NCI-H146 treated with DMSO at 0.1 percent for 48 hours (cell line): ENCODE measurements around the gene GALP.
"Not testable (repeated sequence)": the region's sequence is repeated elsewhere in the genome, so short reads cannot be mapped to it uniquely, and the experiment has no call there.

Experiments
- DNase-seq: peaks from one replicate; lab custom pipeline; 2025; ENCODE audit not compliant: unreplicated experiment; lab: John Stamatoyannopoulos, UW

GALP gene

GRCh38 chr19:56147307-56147706 lies 28.5 kb upstream of the GALP start:
- no peak for DNase-seq

- DNase-seq, result no peak
Observed at GRCh38 chr19:56148096-56148495, 27.7 kb upstream of the GALP start.

GRCh38 chr19:56148955-56149655 lies 26.7 kb upstream of the GALP start:
- DNase-seq, result not testable (repeated sequence)

GRCh38 chr19:56149656-56150038 lies 26.2 kb upstream of the GALP start:
- no peak for DNase-seq

GRCh38 chr19:56150358-56150757 lies 25.4 kb upstream of the GALP start:
- DNase-seq, result no peak

- DNase-seq, result no peak
Observed at GRCh38 chr19:56152644-56153043, 23.2 kb upstream of the GALP start.

GRCh38 chr19:56153507-56153906 lies 22.3 kb upstream of the GALP start:
- no peak for DNase-seq

- no peak for DNase-seq
Observed at GRCh38 chr19:56155124-56155687, 20.6 kb upstream of the GALP start.

GRCh38 chr19:56156768-56157167 lies 19.0 kb upstream of the GALP start:
- no peak for DNase-seq

- DNase-seq, result no peak
Observed at GRCh38 chr19:56158170-56158757, 17.5 kb upstream of the GALP start.

- DNase-seq, result no peak
Observed at GRCh38 chr19:56159009-56159559, 16.7 kb upstream of the GALP start.

GRCh38 chr19:56159622-56160271 lies 16.1 kb upstream of the GALP start:
- DNase-seq, result no peak

- DNase-seq, result no peak
Observed at GRCh38 chr19:56161534-56161933, 14.3 kb upstream of the GALP start.

- DNase-seq, result no peak
Observed at GRCh38 chr19:56162258-56162657, 13.6 kb upstream of the GALP start.

- no peak for DNase-seq
Observed at GRCh38 chr19:56163097-56163496, 12.7 kb upstream of the GALP start.

GRCh38 chr19:56167064-56167578 lies 8.7 kb upstream of the GALP start:
- DNase-seq, result no peak

GRCh38 chr19:56170261-56170660 lies 5.5 kb upstream of the GALP start:
- no peak for DNase-seq

GRCh38 chr19:56174086-56174485 lies 1.7 kb upstream of the GALP start:
- no peak for DNase-seq

GRCh38 chr19:56174550-56174949 lies 1.3 kb upstream of the GALP start:
- peak; percentile 17 for DNase-seq

GRCh38 chr19:56176310-56176709 lies 502 bp downstream of the GALP start:
- not testable (repeated sequence) for DNase-seq

- DNase-seq, result peak; percentile 45
Observed at GRCh38 chr19:56176881-56177280, 1.1 kb downstream of the GALP start.
